Stimulated activated effector memory CD8-positive, alpha-beta T cell treated with anti-CD3 and anti-CD28 coated beads, Interleukin-12 subunit alpha, Interleukin-12 subunit beta, amount 100 ng/mL, for 72 hours (primary cell): ENCODE results near the gene GTPBP4.
"Not testable (repeated sequence)": the region's sequence is repeated elsewhere in the genome, so short reads cannot be mapped to it uniquely, and the experiment has no call there.

Source experiments
- ATAC-seq: fragments of 150-1000 bp; cut with Tn5 transposase; 2 replicates; pipeline ENCODE4 v1.10.0; 2021
- DNase-seq, 2 donors: peaks; one replicate each; pipeline ENCODE4 v3.0.0; 2021 to 2022; ENCODE audit warnings: low spot score in 2 of 2
- H3K27ac Mint-ChIP-seq: one replicate; pipeline ENCODE4 v1.8.0; 2022; ENCODE audit warnings: mild to moderate bottlenecking, mixed read lengths
- H3K36me3 Mint-ChIP-seq: one replicate; pipeline ENCODE4 v1.8.0; 2022; ENCODE audit warnings: mild to moderate bottlenecking, mixed read lengths
- H3K4me1 Mint-ChIP-seq: one replicate; pipeline ENCODE4 v1.8.0; 2022; ENCODE audit warnings: mixed read lengths
- H3K4me3 Mint-ChIP-seq: one replicate; pipeline ENCODE4 v1.8.0; 2022; ENCODE audit warnings: mild to moderate bottlenecking, mixed read lengths
- H3K9me3 Mint-ChIP-seq: one replicate; pipeline ENCODE4 v1.8.0; 2022; ENCODE audit warnings: mixed read lengths

Gene GTPBP4

DNA sequence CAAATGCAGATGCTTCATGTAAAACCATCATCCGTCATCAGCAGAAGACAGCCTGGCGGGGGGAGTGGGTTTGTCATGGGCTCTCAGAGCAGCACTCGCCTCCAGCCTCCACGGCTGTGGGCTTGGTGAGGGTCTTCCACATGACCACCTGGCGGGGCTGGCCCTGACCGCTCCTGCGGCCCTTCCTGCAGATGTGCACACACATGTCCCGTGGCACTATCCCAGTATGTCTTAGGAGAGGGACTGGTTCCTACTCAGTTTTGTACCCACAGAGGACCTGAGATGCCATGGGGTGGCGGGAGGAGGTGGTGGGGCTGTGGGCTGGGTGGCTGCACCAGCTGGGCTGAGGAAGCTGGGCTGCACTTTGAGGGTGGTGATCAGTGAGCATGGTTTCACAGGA, 32.7 kb downstream of the GTPBP4 start:
- Mint-ChIP-seq H3K4me3 (no peak overlapping the region), H3K4me1 (no peaks in the 10 kb centered on the region), H3K9me3 (no peaks in the 10 kb centered on the region), H3K27ac (no peak overlapping the region), H3K36me3 (peaks cover 53% of the 10 kb centered on the region)
- DNase-seq = no peak
- ATAC-seq = no peak

DNA sequence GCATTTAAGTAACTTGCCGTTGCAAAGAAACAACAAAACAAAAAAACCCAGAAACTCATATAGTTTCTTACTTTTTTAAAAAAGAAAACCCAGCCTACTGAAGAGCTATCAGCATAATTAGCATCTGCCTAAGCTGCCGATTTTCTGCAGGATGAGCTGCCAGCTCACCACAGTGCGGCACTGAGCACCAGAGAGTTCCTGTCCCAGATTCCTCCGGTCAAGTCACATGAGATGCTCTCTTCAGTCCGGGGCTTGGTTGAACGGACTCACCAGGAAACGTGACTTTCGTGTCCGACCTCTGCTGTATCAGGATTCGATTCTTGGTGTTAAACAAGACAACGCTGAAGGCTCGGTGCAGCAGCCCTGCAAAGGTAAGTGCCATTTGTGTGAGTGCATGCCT, 34.2 kb downstream of the GTPBP4 start:
- no peaks in the 10 kb centered on the region for H3K9me3 Mint-ChIP-seq
- no peak for DNase-seq
- no peak overlapping the region for H3K27ac Mint-ChIP-seq
- H3K36me3 Mint-ChIP-seq = peaks cover 38% of the 10 kb centered on the region
- ATAC-seq = no peak
- H3K4me3 Mint-ChIP-seq = no peak overlapping the region
- H3K4me1 Mint-ChIP-seq = no peaks in the 10 kb centered on the region

DNA sequence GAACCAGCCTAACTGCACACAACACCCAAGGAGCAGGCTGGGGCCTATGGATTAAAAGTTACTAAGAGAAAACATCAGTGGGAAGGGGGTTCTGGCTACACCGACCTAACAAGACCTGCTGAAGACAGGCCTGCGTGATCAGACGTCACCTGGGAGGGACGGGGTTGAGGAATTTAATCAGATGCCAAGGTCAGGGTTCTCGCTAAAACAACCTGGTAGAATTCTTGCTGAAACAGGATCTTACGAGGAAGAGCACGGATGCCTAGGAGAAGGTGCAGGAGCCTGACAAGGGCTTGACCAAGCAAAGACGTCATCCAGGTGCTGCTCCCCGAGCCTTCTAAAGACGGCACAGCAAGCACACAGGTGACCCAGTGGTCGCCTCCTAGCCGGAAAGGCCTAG, 35.9 kb downstream of the GTPBP4 start:
- no peak overlapping the region for H3K27ac Mint-ChIP-seq
- ATAC-seq (no peak), DNase-seq (no peak)
- no peak overlapping the region for H3K4me3 Mint-ChIP-seq
- no peaks in the 10 kb centered on the region for H3K9me3 Mint-ChIP-seq
- H3K36me3 Mint-ChIP-seq = peaks cover 21% of the 10 kb centered on the region
- H3K4me1 Mint-ChIP-seq = no peaks in the 10 kb centered on the region

DNA sequence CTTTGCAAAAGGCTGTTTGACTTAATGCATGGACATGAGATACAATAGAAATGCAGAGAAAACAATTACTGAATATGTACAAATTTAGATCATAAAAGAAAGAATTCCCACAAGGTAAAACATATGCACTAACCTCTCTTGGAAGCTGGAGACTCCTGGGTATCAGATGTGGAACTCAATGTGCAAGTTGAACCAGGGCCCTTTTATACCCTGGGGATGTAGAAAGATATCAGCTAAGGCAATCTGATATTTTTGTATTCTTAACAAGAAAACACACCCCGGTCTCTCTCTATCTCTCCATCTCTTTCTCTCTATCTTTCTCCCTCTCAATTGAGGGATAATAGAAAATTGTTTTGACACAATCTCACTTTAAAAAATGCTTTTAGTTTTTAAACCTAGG, 37.4 kb downstream of the GTPBP4 start, which contains the start of gene IDI2:
Gene IDI2 (minus strand): TSS at position 177 of the 400 bp plus-strand sequence. CDS start 1,136 bp downstream, outside the sequence.
- no peaks in the 10 kb centered on the region for H3K9me3 Mint-ChIP-seq
- H3K27ac Mint-ChIP-seq = no peak within 1 kb of the TSS
- H3K4me1 Mint-ChIP-seq = no peaks in the 10 kb centered on the region
- peaks cover 5% of the 10 kb centered on the region for H3K36me3 Mint-ChIP-seq
- no peak for ATAC-seq
- no peak for DNase-seq
- no peak within 1 kb of the TSS for H3K4me3 Mint-ChIP-seq

DNA sequence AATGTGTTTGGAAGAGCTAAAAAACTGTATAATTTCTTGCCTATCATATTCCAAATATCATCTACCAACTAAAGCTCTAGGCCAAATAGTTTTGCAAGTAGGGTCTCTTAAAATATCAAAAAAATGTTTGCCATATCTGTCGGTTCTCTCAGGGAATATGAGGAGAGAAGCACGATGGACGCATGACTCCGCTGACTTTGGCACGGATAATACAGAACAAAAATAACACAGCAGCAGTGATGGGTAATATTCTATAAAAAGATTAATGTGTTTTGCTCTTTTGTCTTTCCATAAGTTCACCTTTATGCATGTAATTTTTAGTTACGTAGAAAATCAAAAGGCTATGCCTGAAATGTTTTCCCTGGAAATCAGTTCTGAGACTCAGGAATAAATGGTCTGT, 38.3 kb downstream of the GTPBP4 start:
- no peak for ATAC-seq
- Mint-ChIP-seq H3K36me3 (no peaks in the 10 kb centered on the region), H3K9me3 (no peaks in the 10 kb centered on the region)

DNA sequence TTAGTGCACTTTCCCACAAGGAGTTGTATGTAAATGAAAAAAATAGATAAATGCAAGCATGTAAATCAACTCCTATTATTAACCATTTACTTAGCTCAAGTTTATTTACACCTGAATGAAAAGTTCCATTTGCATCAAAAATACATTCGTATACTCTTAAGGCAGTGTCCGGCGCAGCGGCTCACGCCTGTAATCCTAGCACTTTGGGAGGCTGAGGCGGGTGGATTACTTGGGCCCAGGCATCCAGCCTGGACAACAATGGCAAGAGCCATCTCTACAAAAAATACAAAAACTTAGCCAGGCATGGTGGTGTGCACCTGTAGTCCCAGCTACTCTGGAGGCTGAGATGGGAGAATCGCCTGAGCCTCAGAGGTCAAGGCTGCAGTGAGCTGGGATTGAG, 41.6 kb downstream of the GTPBP4 start:
- Mint-ChIP-seq H3K9me3 (no peaks in the 10 kb centered on the region), H3K4me1 (no peaks in the 10 kb centered on the region), H3K27ac (no peak overlapping the region), H3K4me3 (no peak overlapping the region), H3K36me3 (no peaks in the 10 kb centered on the region)
- no peak for DNase-seq
- no peak for ATAC-seq

More for the DNA sequence above, 38.3 kb downstream of the GTPBP4 start:
- no peak overlapping the region for H3K4me3 Mint-ChIP-seq
- no peak overlapping the region for H3K27ac Mint-ChIP-seq
- no peak for DNase-seq
- no peaks in the 10 kb centered on the region for H3K4me1 Mint-ChIP-seq

DNA sequence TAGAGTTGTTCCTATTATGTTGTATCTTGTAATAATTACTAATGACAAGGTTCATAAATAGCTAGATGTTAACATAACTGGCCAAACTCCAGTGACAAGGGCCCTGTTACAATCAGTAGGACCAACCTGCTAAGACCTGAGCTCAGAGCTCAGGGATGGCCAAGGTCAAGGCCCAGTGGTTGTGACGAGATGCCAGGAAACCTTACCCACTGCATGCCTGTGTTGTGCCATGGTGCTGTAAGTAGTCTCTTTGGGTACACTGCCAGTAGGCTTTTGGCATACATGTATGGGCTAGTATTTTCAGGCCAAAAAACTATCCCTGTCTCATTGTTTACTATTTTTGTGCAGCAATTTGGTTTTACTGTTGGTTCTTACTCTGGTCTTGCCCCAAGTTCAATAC, 45.4 kb downstream of the GTPBP4 start:
- peaks cover 19% of the 10 kb centered on the region for H3K36me3 Mint-ChIP-seq
- H3K27ac Mint-ChIP-seq = no peak overlapping the region
- peaks cover 18% of the 10 kb centered on the region for H3K4me1 Mint-ChIP-seq
- DNase-seq (no peak), ATAC-seq (no peak)
- no peak overlapping the region for H3K4me3 Mint-ChIP-seq
- H3K9me3 Mint-ChIP-seq = no peaks in the 10 kb centered on the region

DNA sequence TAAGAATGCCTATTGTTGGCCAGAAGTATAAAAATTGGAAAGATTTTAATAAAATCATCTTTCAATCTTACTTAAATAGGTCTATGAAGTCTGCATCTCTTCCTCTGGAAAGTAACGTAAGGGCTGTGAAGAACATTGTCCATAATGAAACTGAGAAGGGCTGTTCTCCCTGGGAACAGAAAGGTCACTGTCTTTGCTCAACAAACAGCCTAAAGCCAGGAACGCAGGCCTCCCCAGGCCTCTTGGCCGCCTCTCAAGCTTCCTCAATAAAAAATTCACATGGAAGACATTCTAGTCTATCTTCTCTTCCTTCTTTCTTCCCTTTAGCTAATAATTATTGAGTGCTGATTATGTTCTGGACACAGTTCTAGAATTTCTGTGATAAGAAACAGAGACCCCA, 46.5 kb downstream of the GTPBP4 start:
- ATAC-seq (no peak), DNase-seq (no peak)
- peaks cover 27% of the 10 kb centered on the region for H3K36me3 Mint-ChIP-seq
- no peak overlapping the region for H3K4me3 Mint-ChIP-seq
- H3K27ac Mint-ChIP-seq = no peak overlapping the region
- no peaks in the 10 kb centered on the region for H3K9me3 Mint-ChIP-seq
- peaks cover 18% of the 10 kb centered on the region for H3K4me1 Mint-ChIP-seq

DNA sequence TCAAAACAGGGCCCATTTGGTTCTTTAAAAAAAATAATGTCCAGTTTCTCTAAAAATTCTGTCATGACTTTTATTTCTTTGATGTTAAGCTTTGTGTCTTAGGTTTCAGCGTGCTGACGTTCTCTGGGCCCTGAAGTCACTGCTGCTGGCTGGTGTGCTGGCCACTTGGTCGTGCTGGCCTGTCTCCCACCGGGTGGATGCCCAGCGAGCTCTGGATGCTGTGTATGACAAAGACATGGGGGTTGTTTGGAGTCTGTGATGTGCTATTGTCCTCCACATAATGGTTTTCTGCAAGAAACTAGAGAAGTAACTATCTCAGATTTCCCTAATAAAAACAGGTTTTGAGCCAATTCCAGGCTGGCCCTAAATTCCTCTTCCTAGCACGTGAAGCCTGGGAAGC, 47.0 kb downstream of the GTPBP4 start:
- H3K4me3 Mint-ChIP-seq = no peak overlapping the region
- peaks cover 21% of the 10 kb centered on the region for H3K4me1 Mint-ChIP-seq
- H3K27ac Mint-ChIP-seq = no peak overlapping the region
- peaks cover 31% of the 10 kb centered on the region for H3K36me3 Mint-ChIP-seq
- DNase-seq (no peak), ATAC-seq (no peak)
- no peaks in the 10 kb centered on the region for H3K9me3 Mint-ChIP-seq

DNA sequence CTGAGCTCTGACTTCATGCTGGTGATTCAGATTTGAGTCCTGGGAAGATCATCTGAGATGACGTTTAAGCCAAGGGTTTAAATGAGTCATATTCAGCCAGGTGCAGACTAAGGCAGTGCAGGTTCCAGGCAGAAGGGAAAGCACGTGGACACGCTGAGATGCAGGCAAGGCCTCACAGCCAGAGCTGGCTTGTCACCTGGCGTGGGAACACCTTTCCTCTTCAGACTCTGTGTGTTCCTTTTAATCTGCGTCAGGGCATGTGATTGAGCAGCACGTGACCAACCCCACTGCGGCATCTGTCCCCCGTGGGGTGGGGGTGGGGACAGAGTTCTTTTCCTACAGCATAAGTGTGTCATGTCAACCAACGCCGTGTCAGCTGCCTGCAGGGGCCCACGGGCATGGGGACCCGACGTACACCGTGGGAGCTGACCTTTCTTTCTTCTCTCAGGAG, 48.1 kb downstream of the GTPBP4 start:
- Mint-ChIP-seq H3K27ac (peak overlapping the region; percentile 10), H3K4me1 (peaks cover 23% of the 10 kb centered on the region), H3K9me3 (no peaks in the 10 kb centered on the region), H3K4me3 (no peak overlapping the region), H3K36me3 (peaks cover 43% of the 10 kb centered on the region)
- DNase-seq = no peak
- peak; percentile 94 for ATAC-seq

DNA sequence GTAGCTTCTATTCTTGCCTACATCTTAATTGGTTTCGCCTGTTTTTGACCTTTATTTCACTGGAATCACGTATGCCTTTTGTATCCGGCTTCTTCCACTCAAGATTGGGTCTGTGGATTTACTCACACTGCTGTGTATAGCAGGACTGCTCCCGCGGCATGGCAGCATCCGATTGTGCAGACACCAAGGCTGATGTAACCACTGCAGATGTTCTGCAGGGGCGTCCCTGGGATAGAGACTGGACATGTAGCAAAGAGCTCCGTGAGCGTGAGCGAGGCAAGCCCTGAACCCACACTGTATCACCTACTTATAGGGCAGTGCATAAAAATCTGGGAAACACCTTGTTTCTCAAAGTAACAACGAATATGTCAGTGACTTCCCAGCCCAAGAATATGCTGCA, 48.9 kb downstream of the GTPBP4 start:
- Mint-ChIP-seq H3K36me3 (peaks cover 50% of the 10 kb centered on the region), H3K27ac (peak overlapping the region; percentile 10), H3K9me3 (no peaks in the 10 kb centered on the region), H3K4me1 (peaks cover 23% of the 10 kb centered on the region), H3K4me3 (no peak overlapping the region)
- no peak for DNase-seq
- no peak for ATAC-seq

DNA sequence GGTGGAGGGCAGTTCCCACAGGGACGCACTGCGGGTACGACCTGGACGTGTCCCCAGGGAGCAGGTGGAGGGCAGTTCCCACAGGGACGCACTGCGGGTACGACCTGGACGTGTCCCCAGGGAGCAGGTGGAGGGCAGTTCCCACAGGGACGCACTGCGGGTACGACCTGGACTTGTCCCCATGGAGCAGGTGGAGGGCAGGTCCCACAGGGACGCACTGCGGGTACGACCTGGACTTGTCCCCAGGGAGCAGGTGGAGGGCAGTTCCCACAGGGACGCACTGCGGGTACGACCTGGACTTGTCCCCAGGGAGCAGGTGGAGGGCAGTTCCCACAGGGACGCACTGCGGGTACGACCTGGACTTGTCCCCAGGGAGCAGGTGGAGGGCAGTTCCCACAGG, 50.5 kb downstream of the GTPBP4 start:
- not testable (repeated sequence) for ATAC-seq, H3K4me3 Mint-ChIP-seq, H3K9me3 Mint-ChIP-seq, H3K27ac Mint-ChIP-seq, DNase-seq
- H3K36me3 Mint-ChIP-seq = peaks cover 67% of the 10 kb centered on the region
- H3K4me1 Mint-ChIP-seq = peaks cover 31% of the 10 kb centered on the region

DNA sequence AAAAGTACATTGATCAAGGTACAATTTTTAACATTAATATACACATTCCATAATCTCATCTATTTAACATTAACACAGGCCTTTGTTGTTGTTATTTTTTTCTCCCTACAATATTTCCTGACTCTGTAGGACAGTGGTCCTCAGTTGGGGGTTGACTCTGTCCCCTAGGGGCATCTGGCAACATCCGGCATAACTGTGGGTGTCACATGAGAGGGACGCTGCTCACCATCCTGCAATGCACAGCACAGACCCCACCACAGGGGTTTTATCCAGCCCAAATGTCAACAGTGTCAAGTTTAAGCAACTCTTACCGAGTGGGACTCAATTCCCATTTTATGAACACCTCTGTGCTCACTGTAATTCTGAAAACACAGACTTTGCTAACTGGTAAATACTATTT, 51.9 kb downstream of the GTPBP4 start:
- Mint-ChIP-seq H3K36me3 (peaks cover 81% of the 10 kb centered on the region), H3K4me1 (peaks cover 44% of the 10 kb centered on the region), H3K4me3 (no peak overlapping the region), H3K9me3 (no peaks in the 10 kb centered on the region), H3K27ac (no peak overlapping the region)
- no peak for ATAC-seq
- DNase-seq = no peak

DNA sequence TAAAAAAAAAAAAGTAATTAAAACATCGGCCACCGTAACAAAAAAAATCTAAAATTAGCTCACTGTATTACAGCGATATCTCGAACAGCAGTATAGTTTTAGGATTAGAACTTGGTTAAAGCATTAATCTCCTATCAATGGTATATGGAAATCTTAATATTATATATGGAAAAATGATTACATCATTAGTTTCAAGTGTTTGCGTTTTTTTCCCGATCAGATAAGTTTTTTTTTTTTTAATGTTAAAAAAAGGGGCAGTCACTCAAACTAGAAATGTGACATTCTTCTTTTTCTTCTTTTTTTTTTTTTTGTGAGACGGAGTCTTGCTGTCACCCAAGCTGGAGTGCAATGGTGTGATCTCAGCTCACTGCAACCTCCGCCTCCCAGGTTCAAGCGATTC, 53.3 kb downstream of the GTPBP4 start:
- DNase-seq = no peak
- ATAC-seq = no peak
- Mint-ChIP-seq H3K9me3 (no peaks in the 10 kb centered on the region), H3K36me3 (peaks cover 85% of the 10 kb centered on the region), H3K27ac (no peak overlapping the region), H3K4me1 (peaks cover 41% of the 10 kb centered on the region), H3K4me3 (no peak overlapping the region)

DNA sequence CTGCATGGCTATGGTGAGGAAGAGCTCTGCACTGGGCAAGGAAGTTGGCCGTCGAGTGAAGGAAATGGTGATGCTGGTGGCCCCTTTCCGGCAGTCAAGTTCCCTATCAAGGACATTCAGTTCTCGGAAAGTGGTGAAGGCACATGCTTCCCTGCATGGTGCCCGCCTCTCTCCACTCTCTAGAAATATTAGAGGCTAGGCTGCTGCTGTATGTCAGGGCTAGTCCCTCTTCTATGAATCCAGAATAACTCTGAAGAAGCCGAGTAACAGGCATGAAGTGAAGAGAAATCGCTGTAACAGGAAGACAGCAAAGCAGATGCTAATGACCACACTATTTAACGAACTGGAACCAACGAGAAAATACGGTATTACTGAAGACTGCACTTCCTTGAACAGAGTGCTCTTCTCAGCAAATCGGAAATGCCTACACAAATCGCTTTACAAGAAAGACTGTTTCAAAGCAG, 55.3 kb downstream of the GTPBP4 start:
- ATAC-seq (peak; percentile 55), DNase-seq (peak in 1 of 2 donors; percentile 62)
- H3K4me3 Mint-ChIP-seq = peak overlapping the region; percentile 70
- peaks cover 46% of the 10 kb centered on the region for H3K4me1 Mint-ChIP-seq
- H3K36me3 Mint-ChIP-seq = peaks cover 86% of the 10 kb centered on the region
- H3K27ac Mint-ChIP-seq = peak overlapping the region; percentile 93
- no peaks in the 10 kb centered on the region for H3K9me3 Mint-ChIP-seq

DNA sequence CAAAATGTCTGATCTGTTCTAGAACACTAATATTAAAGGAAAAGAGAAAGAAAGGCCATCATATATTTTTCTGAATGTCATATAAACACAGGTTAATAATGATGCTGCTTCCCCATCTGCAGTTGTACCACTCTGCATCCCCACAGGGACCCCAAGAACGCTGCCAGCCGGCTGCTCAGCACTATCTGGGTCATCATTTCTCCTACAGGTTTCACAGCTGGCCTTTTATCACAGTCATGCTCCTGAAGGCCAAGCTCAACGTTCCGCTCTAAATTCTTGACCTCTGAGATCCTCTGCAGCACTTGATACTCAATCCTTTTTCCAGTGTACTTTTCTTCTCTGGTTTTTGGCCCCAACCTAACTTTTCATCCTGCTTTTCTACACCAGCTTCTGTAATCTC, 55.9 kb downstream of the GTPBP4 start:
- Mint-ChIP-seq H3K36me3 (peaks cover 90% of the 10 kb centered on the region), H3K9me3 (no peaks in the 10 kb centered on the region), H3K27ac (peak overlapping the region; percentile 93), H3K4me3 (peak overlapping the region; percentile 70), H3K4me1 (peaks cover 46% of the 10 kb centered on the region)
- no peak for ATAC-seq
- no peak for DNase-seq

DNA sequence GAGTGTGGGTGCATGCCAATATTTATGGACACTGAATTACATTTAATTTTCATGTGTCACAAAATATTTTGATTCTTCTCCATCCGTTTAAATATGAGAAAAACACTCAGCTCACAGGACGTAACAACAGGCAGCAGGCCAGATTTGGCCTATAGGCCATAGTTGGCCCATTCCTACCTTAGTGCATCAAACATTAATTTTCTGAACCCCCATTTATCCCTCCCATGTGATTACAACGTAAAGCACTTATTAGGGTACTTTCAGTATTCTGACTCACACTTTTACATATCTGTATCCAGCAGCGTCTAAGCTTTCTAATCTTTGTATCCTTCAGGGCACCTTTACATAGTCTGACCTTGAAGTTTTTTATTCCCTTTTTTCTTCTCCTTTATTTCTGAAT, 56.7 kb downstream of the GTPBP4 start:
- H3K9me3 Mint-ChIP-seq = no peaks in the 10 kb centered on the region
- ATAC-seq (no peak), DNase-seq (no peak)
- H3K27ac Mint-ChIP-seq = peak overlapping the region; percentile 93
- peaks cover 90% of the 10 kb centered on the region for H3K36me3 Mint-ChIP-seq
- H3K4me3 Mint-ChIP-seq = peak overlapping the region; percentile 70
- H3K4me1 Mint-ChIP-seq = peaks cover 45% of the 10 kb centered on the region
